ENCODE results near the gene FRA10AC1. TPM values are rescaled to one million over a fixed set of nuclear protein-coding genes. Genes with fewer than 3 reads are reported as not detected.

FRA10AC1 gene
- total RNA-seq: 10 to 100 TPM in 2 of 5 donors, 1 to 10 TPM in 3; 1.2 to 42.0 (median 5.3) TPM
- 10 to 100 TPM in 1 of 3 donors, 1 to 10 TPM in 2; 6.0 to 10.7 (median 9.5) TPM for polyA plus RNA-seq
- long read RNA-seq, donor 1, full-length matches to known transcripts: 2 of 2 reads
- long read RNA-seq, donor 1, partial matches to known transcripts: 0 of 2 reads
- long read RNA-seq, donor 1, other reads (novel, unspliced or antisense): 0 of 2 reads
- long read RNA-seq, donor 2, partial matches to known transcripts: 0 of 1 reads
- long read RNA-seq, donor 2, other reads (novel, unspliced or antisense): 0 of 1 reads
- long read RNA-seq, donor 3, full-length matches to known transcripts: 2 of 2 reads
- long read RNA-seq, donor 3, partial matches to known transcripts: 0 of 2 reads
- long read RNA-seq, donor 3, other reads (novel, unspliced or antisense): 0 of 2 reads
- long read RNA-seq, donor 4, partial matches to known transcripts: 0 of 1 reads
- long read RNA-seq, donor 4, other reads (novel, unspliced or antisense): 0 of 1 reads
- long read RNA-seq, donor 5, partial matches to known transcripts: 5 of 6 reads
- long read RNA-seq, donor 5, other reads (novel, unspliced or antisense): 0 of 6 reads
- long read RNA-seq, donor 6, full-length matches to known transcripts: 13 of 25 reads
- long read RNA-seq, donor 6, partial matches to known transcripts: 12 of 25 reads
- long read RNA-seq, donor 6, other reads (novel, unspliced or antisense): 0 of 25 reads
- long read RNA-seq, donor 7: 0 reads
- long read RNA-seq, donor 8, full-length matches to known transcripts: 5 of 5 reads
- long read RNA-seq, donor 8, partial matches to known transcripts: 0 of 5 reads
- long read RNA-seq, donor 8, other reads (novel, unspliced or antisense): 0 of 5 reads
- long read RNA-seq, donor 9, partial matches to known transcripts: 0 of 2 reads
- long read RNA-seq, donor 9, other reads (novel, unspliced or antisense): 0 of 2 reads
- long read RNA-seq, donor 10: 0 reads

GRCh38 chr10:93702210-93703001 lies at the start of gene FRA10AC1:
TSS of gene FRA10AC1 (minus strand) at chr10:93702592. CDS start at chr10:93700106, 2,486 bp downstream.
- TF ChIP-seq POLR2AphosphoS5 (IDR thresholded peaks at IDR 0.05): peak; percentile 90 to 98 (median 96)
- peak in 1 of 4 donors; percentile 28 for TF ChIP-seq POLR2A (IDR thresholded peaks at IDR 0.05)
- TF ChIP-seq CTCF (IDR thresholded peaks at IDR 0.05): peak in 4 of 7 experiments; percentile 33 to 56 (median 50)
- TF ChIP-seq EP300 (IDR thresholded peaks at IDR 0.05): peak; percentile 18
- H3K9me3 ChIP-seq: no peaks in the 10 kb centered on the region
- H3K36me3 ChIP-seq: peaks cover 6 to 26% (median 22%) of the 10 kb centered on the region in 4 donors
- 0 to 1% (median 0%) methylated on average over 34 to 52 of the region's 52 CpGs for WGBS, 5 donors
- peak within 1 kb of the TSS; percentile 57 to 68 (median 59) for H3K4me3 ChIP-seq
- intact Hi-C loops (cut with DNase I; ENCODE audit: low total_unique reads): loop anchor here (5.0 kb wide), 1 partner anchor 115 kb away; no protein-coding TSS in a partner anchor
- H3K27me3 ChIP-seq: no peaks in the 10 kb centered on the region
- peak; percentile 95 to 97 for DNase-seq
- peak within 1 kb of the TSS; percentile 76 to 93 (median 86) for H3K27ac ChIP-seq
- H3K4me1 ChIP-seq: peaks cover 9 to 33% (median 19%) of the 10 kb centered on the region in 4 donors

GRCh38 chr10:93751832-93752231 lies 49.4 kb upstream of the FRA10AC1 start:
- peak overlapping the region in 3 of 4 donors; percentile 22 to 32 (median 22) for H3K4me3 ChIP-seq
- H3K27ac ChIP-seq: peak overlapping the region in 1 of 5 donors; percentile 59
- 7 to 11% (median 8%) methylated on average over 5 of the region's 5 CpGs for WGBS, 5 donors

GRCh38 chr10:93751124-93751523 lies 48.7 kb upstream of the FRA10AC1 start:
- no peaks in the 10 kb centered on the region for H3K36me3 ChIP-seq
- 34 to 63% (median 46%) methylated on average over 6 to 7 of the region's 7 CpGs for WGBS, 5 donors
- intact Hi-C loops (cut with DNase I; ENCODE audit: low total_unique reads): no loop called here
- no peak overlapping the region for H3K27ac ChIP-seq
- no peaks in the 10 kb centered on the region for H3K27me3 ChIP-seq
- peaks cover 0 to 30% (median 21%) of the 10 kb centered on the region in 4 donors for H3K4me1 ChIP-seq
- TF ChIP-seq EP300 (IDR thresholded peaks at IDR 0.05) (no peak), CTCF (IDR thresholded peaks at IDR 0.05) (no peak), POLR2A (IDR thresholded peaks at IDR 0.05) (no peak), POLR2AphosphoS5 (IDR thresholded peaks at IDR 0.05) (no peak)
- no peak overlapping the region for H3K4me3 ChIP-seq
- H3K9me3 ChIP-seq: no peaks in the 10 kb centered on the region
- DNase-seq: no peak

More at GRCh38 chr10:93751832-93752231, 49.4 kb upstream of the FRA10AC1 start:
- intact Hi-C loops (cut with DNase I; ENCODE audit: low total_unique reads): no loop called here
- H3K27me3 ChIP-seq: peaks cover 0 to 5% (median 0%) of the 10 kb centered on the region in 3 donors
- H3K36me3 ChIP-seq: no peaks in the 10 kb centered on the region
- peak in 1 of 2 donors; percentile 62 for DNase-seq
- TF ChIP-seq POLR2AphosphoS5 (IDR thresholded peaks at IDR 0.05): no peak
- no peak for TF ChIP-seq EP300 (IDR thresholded peaks at IDR 0.05)
- peaks cover 0 to 25% (median 19%) of the 10 kb centered on the region in 4 donors for H3K4me1 ChIP-seq
- H3K9me3 ChIP-seq: no peaks in the 10 kb centered on the region

GRCh38 chr10:93749218-93749799 lies 46.9 kb upstream of the FRA10AC1 start:
- Histone ChIP-seq H3K4me1 (peaks cover 0 to 37% (median 22%) of the 10 kb centered on the region in 4 donors), H3K4me3 (no peak overlapping the region), H3K27ac (peak overlapping the region in 2 of 5 donors; percentile 7 to 25), H3K9me3 (no peaks in the 10 kb centered on the region), H3K36me3 (no peaks in the 10 kb centered on the region), H3K27me3 (no peaks in the 10 kb centered on the region)
- TF ChIP-seq CTCF (IDR thresholded peaks at IDR 0.05): no peak
- DNase-seq: peak in 1 of 2 donors; percentile 18
- intact Hi-C loops (cut with DNase I; ENCODE audit: low total_unique reads): no loop called here
- WGBS, 5 donors: 31 to 43% (median 39%) methylated on average over 4 to 5 of the region's 5 CpGs

All from stomach (tissue), 19 donors.